ENCODE data around the gene SH3BP4.

DNA sequence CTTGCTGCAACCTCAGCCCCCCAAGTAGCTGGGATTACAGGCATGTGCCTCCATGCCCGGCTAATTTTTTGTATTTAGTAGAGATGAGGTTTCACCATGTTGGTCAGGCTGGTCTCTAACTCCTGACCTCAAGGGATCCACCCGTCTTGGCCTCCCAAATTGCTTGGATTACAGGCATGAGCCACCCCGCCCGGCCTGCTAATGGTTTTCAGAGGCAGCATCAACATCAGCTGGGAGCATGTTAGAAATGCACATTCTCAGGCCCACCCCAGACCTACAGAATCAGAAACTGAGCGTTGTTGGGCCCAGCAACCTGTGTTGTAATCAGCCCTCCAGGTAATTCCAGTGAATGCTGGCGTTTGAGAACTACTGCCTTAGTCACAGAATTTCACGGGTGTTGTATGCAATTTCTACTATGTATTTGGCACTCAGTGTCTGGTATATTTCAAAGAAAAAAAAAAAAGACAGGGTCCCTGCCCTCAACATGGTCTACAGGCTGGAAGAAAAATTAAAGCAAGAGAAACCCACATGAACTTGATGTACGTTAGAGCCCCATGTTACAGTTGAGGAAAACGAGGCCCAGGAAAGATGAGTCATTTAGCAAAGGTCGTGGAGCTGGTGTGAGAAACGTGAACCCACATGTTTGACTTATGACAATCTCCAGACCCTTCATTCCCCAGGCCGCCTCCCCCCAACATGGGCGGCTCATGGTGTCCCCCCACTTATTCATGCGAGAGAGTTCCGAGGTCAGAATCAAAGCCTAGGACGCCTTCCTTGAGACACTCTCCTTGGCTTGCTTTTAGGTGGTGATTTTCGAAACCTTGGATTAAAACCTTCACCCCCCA lies 35.3 kb downstream of the SH3BP4 start:
- TF ChIP-seq, protein P1, sequence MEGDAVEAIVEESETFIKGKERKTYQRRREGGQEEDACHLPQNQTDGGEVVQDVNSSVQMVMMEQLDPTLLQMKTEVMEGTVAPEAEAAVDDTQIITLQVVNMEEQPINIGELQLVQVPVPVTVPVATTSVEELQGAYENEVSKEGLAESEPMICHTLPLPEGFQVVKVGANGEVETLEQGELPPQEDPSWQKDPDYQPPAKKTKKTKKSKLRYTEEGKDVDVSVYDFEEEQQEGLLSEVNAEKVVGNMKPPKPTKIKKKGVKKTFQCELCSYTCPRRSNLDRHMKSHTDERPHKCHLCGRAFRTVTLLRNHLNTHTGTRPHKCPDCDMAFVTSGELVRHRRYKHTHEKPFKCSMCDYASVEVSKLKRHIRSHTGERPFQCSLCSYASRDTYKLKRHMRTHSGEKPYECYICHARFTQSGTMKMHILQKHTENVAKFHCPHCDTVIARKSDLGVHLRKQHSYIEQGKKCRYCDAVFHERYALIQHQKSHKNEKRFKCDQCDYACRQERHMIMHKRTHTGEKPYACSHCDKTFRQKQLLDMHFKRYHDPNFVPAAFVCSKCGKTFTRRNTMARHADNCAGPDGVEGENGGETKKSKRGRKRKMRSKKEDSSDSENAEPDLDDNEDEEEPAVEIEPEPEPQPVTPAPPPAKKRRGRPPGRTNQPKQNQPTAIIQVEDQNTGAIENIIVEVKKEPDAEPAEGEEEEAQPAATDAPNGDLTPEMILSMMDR (conservative IDR thresholded peaks at IDR 0.05; ENCODE audit: low read depth, low read length), result no peak
- no peak for TF ChIP-seq EZH2 (IDR thresholded peaks at IDR 0.05; ENCODE audit: borderline replicate concordance, low read depth, low read length, poor library complexity, severe bottlenecking)
